ENCODE measurements around the gene VAMP1. TPM values are rescaled to one million over a fixed set of nuclear protein-coding genes. Genes with fewer than 3 reads are reported as not detected.

The VAMP1 gene
- total RNA-seq, 2 donors from 2014 or later: 6.2 to 11.1 TPM

DNA sequence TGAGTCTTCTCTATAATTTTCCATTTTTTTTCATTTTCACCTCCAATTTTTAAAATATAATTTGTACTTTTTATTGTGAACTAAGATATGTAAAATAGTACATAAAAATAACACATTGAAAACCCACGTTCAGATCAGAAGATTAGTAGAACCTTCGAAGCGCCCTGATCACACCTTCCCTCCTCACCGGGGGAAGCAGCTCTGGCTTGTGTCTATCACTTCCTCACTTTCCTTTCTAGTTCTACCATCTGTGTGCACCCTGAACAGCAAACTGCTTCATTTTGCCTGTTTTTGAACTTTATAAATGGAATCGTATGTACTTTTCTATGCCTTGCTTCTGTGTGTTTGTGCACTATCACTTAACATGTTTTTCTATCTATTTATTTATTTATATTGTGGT, 37.5 kb downstream of the VAMP1 start:
- intact Hi-C loops (cut with DNase I): no loop called here
- DNase-seq (ENCODE audit: low spot score): no peak

DNA sequence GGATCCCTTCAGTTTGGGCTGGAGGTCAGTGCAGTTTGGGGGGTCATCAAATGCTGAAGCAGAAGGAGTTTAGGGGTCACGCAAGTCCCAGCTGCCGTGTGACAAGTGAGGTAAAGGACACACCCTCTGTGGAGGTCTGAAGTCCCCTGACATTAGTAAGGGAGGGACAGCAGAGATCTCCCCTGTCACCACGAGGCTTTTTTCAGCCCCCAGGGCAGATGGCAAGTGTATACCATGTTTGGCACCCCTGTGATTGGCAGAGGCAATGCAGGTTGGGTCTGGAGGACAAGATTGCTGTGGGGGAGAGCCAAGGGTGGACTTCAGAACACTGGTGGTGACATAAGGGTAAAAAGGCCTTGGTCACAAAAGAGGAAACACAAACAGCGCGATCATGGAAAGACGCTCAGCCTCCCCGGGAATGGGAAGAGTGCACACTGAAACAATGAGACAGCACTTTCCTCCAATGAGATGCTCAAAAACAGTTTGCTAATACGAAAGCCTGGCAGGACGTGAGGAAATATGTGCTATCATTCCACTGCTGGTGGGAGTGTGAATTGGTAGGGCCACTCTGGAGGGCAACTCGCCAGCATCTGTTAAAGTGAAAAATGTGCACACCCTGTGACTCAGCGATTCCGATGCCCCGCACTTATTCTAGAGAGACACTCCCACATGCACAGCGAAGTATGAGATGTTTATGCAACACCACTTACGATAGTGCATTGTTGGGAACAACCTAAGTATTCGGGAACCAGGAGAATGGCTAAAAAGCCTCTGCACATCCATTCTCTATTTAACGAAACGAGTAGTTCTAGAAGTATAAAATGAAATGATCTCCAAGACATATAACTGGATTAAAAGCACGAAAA, 40.1 kb downstream of the VAMP1 start:
- intact Hi-C loops (cut with DNase I): no loop called here
- peak; percentile 97 for DNase-seq (ENCODE audit: low spot score)

DNA sequence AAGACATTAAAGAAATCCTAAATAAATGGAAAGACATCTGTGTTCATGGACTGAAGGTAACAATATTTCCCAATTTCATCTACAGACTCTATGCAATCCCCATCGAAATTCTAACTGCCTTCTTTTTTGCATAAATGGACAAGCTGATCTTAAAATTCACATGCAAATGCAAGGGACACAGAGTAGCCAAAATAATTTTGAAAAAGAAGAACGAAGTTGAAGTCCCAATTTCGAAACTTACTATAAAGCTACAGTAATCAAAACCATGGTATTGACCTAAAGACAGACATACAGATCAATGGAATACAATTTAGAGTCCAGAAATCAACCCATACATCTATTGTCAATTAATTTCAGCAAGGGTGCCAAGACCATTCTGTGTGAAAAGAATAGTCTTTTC, 42.2 kb downstream of the VAMP1 start:
- DNase-seq (ENCODE audit: low spot score): no peak
- intact Hi-C loops (cut with DNase I): loop anchor here (5.0 kb wide), 2 partner anchors 34 to 109 kb away; no protein-coding TSS in a partner anchor

DNA sequence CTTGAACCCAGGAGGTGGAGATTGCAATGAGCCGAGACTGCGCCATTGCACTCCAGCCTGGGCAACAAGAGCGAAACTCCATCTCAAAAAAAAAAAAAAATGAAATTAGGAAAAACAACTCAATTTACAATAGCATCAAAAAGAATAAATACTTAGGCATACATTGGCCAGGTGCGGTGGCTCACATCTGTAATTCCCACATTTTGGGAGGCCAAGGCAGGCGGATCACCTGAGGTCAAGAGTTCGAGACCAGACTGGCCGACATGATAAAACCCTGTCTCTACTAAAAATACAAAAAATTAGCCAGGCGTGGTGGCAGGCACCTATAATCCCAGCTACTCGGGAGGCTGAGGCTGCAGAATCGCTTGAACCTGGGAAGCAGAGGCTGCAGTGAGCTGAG, 42.7 kb downstream of the VAMP1 start:
- DNase-seq (ENCODE audit: low spot score): peak; percentile 15
- intact Hi-C loops (cut with DNase I): loop anchor here (5.0 kb wide), 2 partner anchors 35 to 110 kb away; no protein-coding TSS in a partner anchor

DNA sequence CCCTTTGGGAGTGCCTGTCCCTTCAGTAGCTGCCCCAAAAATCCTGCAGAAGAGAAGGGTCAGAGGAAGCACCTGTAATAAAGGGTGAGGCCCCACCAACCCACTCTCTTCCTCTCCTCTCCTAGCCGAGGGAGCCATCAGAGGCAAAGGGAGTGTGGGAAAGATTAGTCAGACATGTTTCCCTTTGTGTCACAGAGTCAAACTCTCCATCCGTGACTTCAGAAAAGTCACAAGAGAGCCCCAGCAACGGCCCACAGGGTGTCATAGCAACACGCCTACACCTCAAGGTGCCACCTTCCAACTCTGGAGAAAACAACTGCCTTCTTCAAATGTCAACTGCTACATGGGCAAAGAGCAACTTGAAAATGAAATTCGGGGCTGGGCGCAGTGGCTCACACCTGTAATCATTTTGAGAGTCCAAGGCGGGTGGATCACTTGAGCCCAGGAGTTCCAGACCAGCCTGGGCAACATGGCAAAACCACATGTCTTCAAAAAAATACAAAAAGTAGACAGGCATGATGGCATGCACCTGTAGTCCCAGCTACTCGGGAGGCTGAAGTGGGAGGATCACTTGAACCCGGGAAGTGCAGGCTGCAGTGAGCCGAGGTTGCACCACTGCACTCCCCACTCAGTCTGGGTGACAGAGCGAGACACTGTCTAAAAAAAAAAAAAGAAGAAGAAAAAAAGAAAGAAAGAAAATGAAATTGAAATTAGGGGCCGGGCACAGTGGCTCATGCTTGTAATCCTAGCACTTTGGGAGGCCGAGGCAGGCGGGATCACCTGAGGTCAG, 43.4 kb downstream of the VAMP1 start:
- DNase-seq (ENCODE audit: low spot score): peak; percentile 49
- intact Hi-C loops (cut with DNase I): loop anchor here (5.0 kb wide), 2 partner anchors 35 to 110 kb away; no protein-coding TSS in a partner anchor

DNA sequence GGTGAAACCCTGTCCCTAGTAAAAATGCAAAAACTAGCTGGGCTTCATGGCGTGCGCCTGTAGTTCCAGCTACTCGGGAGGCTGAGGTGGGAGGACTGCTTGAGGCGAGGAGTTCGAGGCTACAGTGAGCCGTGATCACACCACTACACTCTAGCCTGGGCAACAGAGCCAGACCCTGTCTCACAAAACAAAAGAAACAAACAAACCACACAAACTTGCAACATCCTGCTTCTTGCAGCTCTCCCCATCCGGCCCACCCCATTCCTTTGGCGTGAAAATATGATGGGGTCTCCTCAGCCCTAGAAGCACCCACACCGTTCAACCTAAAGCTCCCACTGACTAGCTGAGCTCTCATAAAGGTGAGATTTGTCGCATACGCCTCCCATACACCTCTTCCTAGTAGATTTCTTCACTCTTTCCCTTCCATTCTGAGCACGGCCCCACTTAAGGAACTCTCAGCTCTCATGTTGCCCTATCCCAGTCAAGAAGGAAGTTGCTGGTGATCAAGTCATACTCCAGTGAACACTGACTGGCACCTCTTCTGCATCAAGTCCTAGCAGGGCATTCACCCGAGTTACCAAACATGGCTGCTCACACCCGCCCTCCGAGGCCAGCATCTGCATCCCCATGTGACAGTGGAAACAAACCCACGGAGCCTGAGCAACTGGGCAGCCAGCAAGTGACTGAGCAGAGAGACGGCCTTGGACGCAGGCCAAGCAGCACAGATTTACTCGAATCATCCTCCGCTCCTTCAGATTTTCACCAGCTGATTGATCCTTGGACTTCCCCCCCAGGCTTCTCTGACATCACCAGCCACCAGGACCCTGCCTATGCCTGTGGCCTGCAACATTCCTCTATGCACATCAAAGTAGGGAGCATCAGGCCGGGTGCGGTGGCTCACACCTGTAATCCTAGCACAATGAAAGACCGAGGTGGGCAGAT, 44.6 kb downstream of the VAMP1 start:
- peak; percentile 80 for DNase-seq (ENCODE audit: low spot score)
- intact Hi-C loops (cut with DNase I): loop anchor here (5.0 kb wide), 2 partner anchors 36 to 111 kb away; no protein-coding TSS in a partner anchor

DNA sequence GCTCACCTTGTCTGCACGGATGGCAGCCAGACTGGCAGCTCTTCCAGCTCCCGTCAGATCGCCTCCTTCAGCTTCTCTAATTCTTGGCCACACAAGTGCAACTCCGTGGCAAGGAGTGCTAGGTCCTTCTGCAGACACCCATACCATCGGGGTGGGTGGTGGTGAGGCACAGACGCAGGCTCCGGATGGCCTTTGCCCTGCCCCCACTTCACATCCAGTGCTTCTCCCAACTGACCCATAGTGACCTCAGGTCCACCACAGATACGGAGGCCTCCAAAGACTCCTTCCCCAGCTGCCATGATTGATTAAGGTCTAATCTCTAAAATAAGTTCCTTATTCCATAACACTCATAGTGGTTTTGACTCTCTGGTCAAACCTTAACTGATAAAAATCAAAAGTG, 45.6 kb downstream of the VAMP1 start:
- intact Hi-C loops (cut with DNase I): loop anchor here (5.0 kb wide), 2 partner anchors 37 to 112 kb away; no protein-coding TSS in a partner anchor
- DNase-seq (ENCODE audit: low spot score): peak; percentile 66

DNA sequence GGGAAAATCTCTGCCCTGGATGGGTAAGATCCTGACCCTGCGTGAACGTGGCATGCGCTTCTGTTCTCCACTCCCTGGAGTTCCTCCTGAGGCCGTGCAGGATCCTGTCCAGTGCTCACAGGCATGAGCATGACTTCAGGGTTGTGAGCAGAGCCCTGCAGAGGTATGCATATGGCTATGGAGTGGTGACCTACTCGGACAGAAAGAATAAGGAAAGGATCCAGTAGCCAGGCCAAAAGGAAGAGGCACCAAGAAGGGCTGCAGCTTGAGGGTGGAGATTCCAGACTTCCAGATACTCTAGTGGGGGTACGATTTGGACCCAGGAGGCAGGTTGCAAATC, 46.5 kb downstream of the VAMP1 start:
- intact Hi-C loops (cut with DNase I): no loop called here
- no peak for DNase-seq (ENCODE audit: low spot score)

DNA sequence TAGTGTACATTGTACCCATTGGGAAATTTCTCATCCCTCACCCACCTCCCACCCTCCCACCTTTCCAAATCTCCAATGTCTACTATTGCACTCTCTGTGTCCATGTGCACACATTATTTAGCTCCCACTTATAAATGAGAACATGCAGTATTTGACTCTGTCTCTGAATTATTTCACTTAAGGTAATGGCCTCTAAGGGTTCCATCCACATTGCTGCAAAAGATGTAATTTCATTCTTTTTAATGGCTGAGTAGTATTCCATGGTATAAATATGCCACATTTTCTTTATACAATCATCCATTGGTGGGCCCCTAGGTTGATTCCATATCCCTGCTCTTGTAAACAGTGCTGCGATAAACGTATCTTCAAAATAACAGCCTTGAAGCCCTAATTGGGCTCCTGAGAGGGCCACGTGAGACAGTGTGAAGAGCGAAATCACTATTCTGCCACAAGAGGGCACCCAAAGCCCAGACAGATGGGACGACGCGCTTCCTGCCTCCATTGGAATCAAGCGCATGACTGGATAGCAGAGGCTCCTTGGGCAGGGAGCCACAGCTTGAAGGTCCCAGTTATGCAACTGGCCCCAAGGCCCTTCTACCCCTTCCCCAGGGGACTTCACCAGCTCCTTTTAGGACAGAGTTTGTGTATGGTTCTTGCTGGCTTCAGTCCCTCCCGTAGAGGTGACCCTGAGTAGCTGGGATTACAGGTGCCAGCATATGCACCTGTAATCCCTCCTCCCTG, 47.0 kb downstream of the VAMP1 start:
- peak; percentile 95 for DNase-seq (ENCODE audit: low spot score)
- intact Hi-C loops (cut with DNase I): loop anchor here in 1 of 2 donors (2.0 kb wide), 1 partner anchor 39 kb away; no protein-coding TSS in a partner anchor

DNA sequence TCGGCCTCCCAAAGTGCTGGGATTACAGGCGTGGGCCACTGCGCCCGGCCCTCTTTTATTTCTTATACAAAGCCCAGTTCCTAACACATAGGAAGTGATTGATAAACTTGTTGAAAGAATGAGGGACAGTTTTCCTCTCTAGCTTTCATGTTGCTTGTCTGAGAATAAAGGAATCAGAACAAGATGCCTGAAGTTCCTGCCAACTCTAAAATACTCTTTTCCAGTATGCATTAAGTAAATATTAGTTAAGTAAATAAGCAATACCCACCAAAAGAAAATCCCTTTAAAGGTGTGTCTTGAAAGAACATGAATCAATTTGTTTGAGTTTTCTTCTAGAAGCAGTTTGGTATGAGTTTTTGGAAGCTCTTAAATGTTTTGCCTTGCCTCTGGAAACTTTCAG, 50.1 kb downstream of the VAMP1 start:
- DNase-seq (ENCODE audit: low spot score): no peak
- intact Hi-C loops (cut with DNase I): no loop called here

DNA sequence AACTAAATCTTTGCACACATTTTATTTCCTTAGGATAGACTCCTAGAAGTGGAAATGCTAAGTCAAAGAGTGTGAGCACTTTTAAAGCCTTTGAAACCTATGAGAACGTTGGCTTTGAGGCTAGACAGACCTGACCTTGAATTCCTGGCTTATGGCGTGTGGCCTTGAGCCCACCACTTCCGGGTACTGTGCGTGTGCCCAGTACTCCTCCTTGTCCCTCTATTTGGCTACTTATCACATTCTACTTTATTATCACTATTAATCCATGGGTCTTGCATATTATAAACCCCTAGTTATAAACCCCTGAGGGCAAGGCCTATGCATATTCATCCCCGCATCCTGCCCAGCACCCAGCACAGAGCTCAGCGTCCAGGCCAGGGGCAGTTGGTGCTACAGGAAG, 51.7 kb downstream of the VAMP1 start:
- DNase-seq (ENCODE audit: low spot score): peak; percentile 34
- intact Hi-C loops (cut with DNase I): no loop called here

DNA sequence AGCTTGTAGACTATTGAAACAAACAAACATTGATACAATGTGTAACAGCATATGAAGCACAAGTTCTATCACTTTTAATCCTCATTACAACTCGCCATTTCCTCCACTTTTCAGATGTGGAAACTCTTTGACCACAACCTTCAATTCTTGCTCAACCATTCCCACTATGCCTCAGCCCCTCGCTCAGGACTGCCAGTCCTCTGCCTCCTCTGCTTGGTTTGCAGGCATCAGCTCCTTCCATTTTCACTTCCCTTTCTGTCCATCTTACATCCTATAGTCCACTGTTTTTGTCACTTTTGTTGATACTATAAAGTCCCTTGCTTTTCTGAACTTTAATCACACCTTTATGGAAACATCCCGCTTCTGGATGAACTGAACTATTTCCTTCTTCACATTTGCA, 53.9 kb downstream of the VAMP1 start:
- DNase-seq (ENCODE audit: low spot score): no peak
- intact Hi-C loops (cut with DNase I): loop anchor here in 1 of 2 donors (2.0 kb wide), 1 partner anchor 32 kb away; the partner anchor contains the start of gene LTBR

Other genes with a start within 250 kb of the VAMP1 start
- gene PLEKHG6, start 160.0 kb downstream of the VAMP1 start, total RNA-seq: under 1 TPM in 1 of 2 donors, not detected in 1; 0.51 TPM
- gene TNFRSF1A, start 128.6 kb downstream of the VAMP1 start, total RNA-seq: 100 to 1,000 TPM; 190 to 194 TPM
- gene SCNN1A, start 95.1 kb downstream of the VAMP1 start, total RNA-seq: 1 to 10 TPM; 1.9 to 3.3 TPM
- gene LTBR, start 86.5 kb downstream of the VAMP1 start, total RNA-seq: 10 to 100 TPM; 86.4 to 92.5 TPM
- gene CD27, start 25.7 kb downstream of the VAMP1 start, total RNA-seq: under 1 TPM; 0.42 to 0.43 TPM
- gene TAPBPL, start 18.6 kb downstream of the VAMP1 start, total RNA-seq: 10 to 100 TPM; 15.3 to 20.6 TPM
- gene MRPL51, start 22.6 kb upstream of the VAMP1 start, total RNA-seq: 100 to 1,000 TPM in 1 of 2 donors, 10 to 100 TPM in 1; 90.1 to 102 TPM
- gene NCAPD2, start 23.4 kb upstream of the VAMP1 start, total RNA-seq: 10 to 100 TPM; 14.4 to 16.3 TPM
- 1,000 to 10,000 TPM; 2,037 to 2,666 TPM for gene GAPDH, start 63.8 kb upstream of the VAMP1 start, total RNA-seq
- gene IFFO1, start 85.4 kb upstream of the VAMP1 start, total RNA-seq: 10 to 100 TPM; 26.4 to 33.0 TPM
- gene NOP2, start 97.6 kb upstream of the VAMP1 start, total RNA-seq: 10 to 100 TPM; 18.6 to 27.1 TPM
- 100 to 1,000 TPM; 160 to 169 TPM for gene CHD4, start 136.7 kb upstream of the VAMP1 start, total RNA-seq
- 1 to 10 TPM; 2.3 to 3.3 TPM for gene LPAR5, start 165.3 kb upstream of the VAMP1 start, total RNA-seq
- 1 to 10 TPM; 1.3 to 2.2 TPM for gene ACRBP, start 176.8 kb upstream of the VAMP1 start, total RNA-seq
- 10 to 100 TPM; 23.0 to 25.9 TPM for gene ING4, start 192.4 kb upstream of the VAMP1 start, total RNA-seq
- 10 to 100 TPM; 35.6 to 40.1 TPM for gene ZNF384, start 218.7 kb upstream of the VAMP1 start, total RNA-seq
- under 1 TPM in 1 of 2 donors, not detected in 1; 0.69 TPM for gene PIANP, start 230.1 kb upstream of the VAMP1 start, total RNA-seq

Data from posterior vena cava (tissue), 2 donors.